GM12878 (cell line): ENCODE data around the gene COQ2. TPM values are rescaled to one million over a fixed set of nuclear protein-coding genes. Genes with fewer than 3 reads are reported as not detected.

Experiments
- ATAC-seq: fragments of 200-7000 bp; cut with Tn5 transposase; 3 replicates; pipeline ENCODE4 v1.9.1; 2020; ENCODE audit warnings: mild to moderate bottlenecking, moderate library complexity
- BruUV-seq: library from RNA; stranded (reverse); fragments of 400-500 nt; replicated peaks from 2 replicates; lab custom pipeline; 2021; lab: Mats Ljungman, UMichigan
- CTCF ChIA-PET: fragments of 300-600 bp; sonication (Branson Sonifier 250); formaldehyde crosslinking; extraction: SDS; loops from one replicate; lab custom pipeline; 2021; ENCODE audit warnings: inconsistent platforms; lab: Yijun Ruan, JAX
- POLR2A ChIA-PET: fragments of 350-600 bp; formaldehyde crosslinking; extraction: SDS; loops from one replicate; lab custom pipeline; 2021; ENCODE audit warnings: inconsistent platforms; lab: Charles Lee
- RAD21 ChIA-PET: fragments of 300-600 bp; sonication (Branson Sonifier 250); formaldehyde crosslinking; loops from one replicate; lab custom pipeline; 2023; ENCODE audit warnings: antibody characterized with exemption; ENCODE audit not compliant: unreplicated experiment; lab: Charles Lee
- SMC1A ChIA-PET: fragments of 300-600 bp; sonication (Branson Sonifier 250); formaldehyde crosslinking; loops from one replicate; lab custom pipeline; 2023; ENCODE audit not compliant: unreplicated experiment, uncharacterized antibody; lab: Charles Lee
- DNase-seq: peaks from one replicate; pipeline ENCODE4 v3.0.0-alpha.2; 2011; ENCODE audit warnings: low read depth, low spot score
- FAIRE-seq: peaks from 3 replicates; lab custom pipeline; 2011; peaks lifted over from hg19 to GRCh38; lab: Jason Lieb, UNC
- H2AFZ ChIP-seq: 2 replicates; pipeline ENCODE4 v1.6.0; 2011; ENCODE audit warnings: low read depth, low read length, control low read depth; ENCODE audit not compliant: control insufficient read depth
- H3K27ac ChIP-seq: 2 replicates; pipeline ENCODE4 v1.5.1; 2011; ENCODE audit warnings: control low read depth; ENCODE audit not compliant: control insufficient read depth, insufficient read depth
- H3K27me3 ChIP-seq, 2 experiments: replicated peaks in 1 of 2; 2 replicates each; pipeline versions ENCODE4 v1.6.0 to v1.6.1; 2011; ENCODE audit warnings: low read length in 1 of 2; ENCODE audit not compliant: control insufficient read depth in 2 of 2, insufficient read depth in 2 of 2
- H3K36me3 ChIP-seq, 2 experiments: 2 replicates each; pipeline ENCODE4 v1.5.1; 2011; ENCODE audit warnings: low read length in 1 of 2; ENCODE audit not compliant: control insufficient read depth in 2 of 2, insufficient read depth in 2 of 2
- H3K4me1 ChIP-seq: 2 replicates; pipeline ENCODE4 v1.6.1; 2011; ENCODE audit warnings: mild to moderate bottlenecking, low read length, moderate library complexity, mixed read lengths; ENCODE audit not compliant: control insufficient read depth, insufficient read depth
- H3K4me2 ChIP-seq: 2 replicates; pipeline ENCODE4 v1.6.0; 2011; ENCODE audit warnings: control low read depth; ENCODE audit not compliant: control insufficient read depth, insufficient read depth
- H3K4me3 ChIP-seq: fragments of 200-600 bp; sonication (generic); 2 replicates; pipeline ENCODE4 v1.5.1; 2016
- H3K79me2 ChIP-seq: 2 replicates; pipeline ENCODE4 v1.6.0; 2011; ENCODE audit warnings: low read length; ENCODE audit not compliant: control insufficient read depth, insufficient read depth
- H3K9ac ChIP-seq: 2 replicates; pipeline ENCODE4 v1.8.0; 2011; ENCODE audit warnings: low read length, control low read depth, mixed read lengths; ENCODE audit not compliant: control insufficient read depth, insufficient read depth
- H3K9me3 ChIP-seq: replicated peaks from 3 replicates; pipeline ENCODE4 v1.5.1; 2011; ENCODE audit warnings: mild to moderate bottlenecking, low read length; ENCODE audit not compliant: control insufficient read depth, insufficient read depth
- H4K20me1 ChIP-seq: 2 replicates; pipeline ENCODE4 v1.6.0; 2011; ENCODE audit not compliant: control insufficient read depth, insufficient read depth
- WGBS: methylation state at CpG from one replicate; pipeline ENCODE4 v1.1.6; 2016; ENCODE audit warnings: low lambda C conversion rate; ENCODE audit not compliant: insufficient replicate concordance, insufficient coverage; ENCODE audit errors: missing lambda C conversion rate; 5-methylcytosine and 5-hydroxymethylcytosine counted together
- in situ Hi-C: fragments of 300-500 bp; cut with MboI; formaldehyde crosslinking; loops from 9 replicates; pipeline ENCODE4 v1.14.3; 2018; ENCODE audit warnings: mixed read lengths
- intact Hi-C: fragments of 100-400 bp; cut with micrococcal nuclease; formaldehyde crosslinking; loops from one replicate; pipeline ENCODE4 v1.14.2; 2022; ENCODE audit not compliant: unreplicated experiment
- polyA plus RNA-seq, 11 experiments: library from polyadenylated mRNA; depleted of rRNA in 4 of 11; unstranded in 6 of 11; stranded (reverse) in 5 of 11; fragments of >200 nt; fragmentation: Nextera tagmentation in 4 of 11; fragmentation: Illumina TruSeq in 1 of 11; extraction: Ambion mirVana in 4 of 11; extraction: Trizol in 1 of 11; gene quantifications; 1 replicate in 1 of 11; 2 replicates in 10 of 11; pipeline versions ENCODE4 v1.2.1 to v1.2.3, GENCODE V29; 2011 to 2016; ENCODE audit warnings: inconsistent platforms in 2 of 11, missing spikeins in 2 of 11, low read depth in 1 of 11
- total RNA-seq, 4 experiments: library from RNA; depleted of rRNA in 3 of 4; stranded (reverse); fragments of >200 nt in 3 of 4; fragmentation: Illumina TruSeq in 1 of 4; extraction: Trizol in 1 of 4; gene quantifications; 2 replicates each; pipeline versions ENCODE4 v1.2.1 to v1.2.3, GENCODE V29; 2013 to 2021
- TF ChIP-seq, protein P1 (sequence below): fragments of 450-650 bp; formaldehyde crosslinking; IDR thresholded peaks from 2 replicates; pipeline ENCODE4 v1.4.0; 2020; ENCODE audit warnings: mild to moderate bottlenecking, moderate library complexity

COQ2 gene
- total and polyA plus RNA-seq, 10 of the 15 experiments (the other 5 are each of a cell fraction or from before 2014, with no cell fraction given), result 5.0 to 46.7 (median 19.1) TPM

DNA sequence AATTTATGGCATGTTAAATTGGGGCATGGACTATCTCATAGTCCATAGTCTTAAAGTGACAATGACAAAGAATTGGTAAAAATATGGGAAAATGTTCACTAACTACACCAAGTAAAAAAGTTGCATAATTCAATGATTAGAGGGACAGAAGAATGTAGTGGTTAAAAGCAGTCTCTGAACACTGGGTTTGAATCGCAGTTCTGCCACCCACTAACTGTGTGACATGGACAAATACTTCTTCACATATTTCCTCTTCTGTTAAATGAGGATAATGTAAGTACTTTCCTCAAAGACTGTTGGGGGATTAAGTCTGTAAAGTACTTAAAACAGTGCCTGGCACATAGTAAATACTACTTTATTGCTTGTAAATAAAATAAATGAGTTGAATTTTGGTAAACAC lies 15.3 kb downstream of the COQ2 start:
- H3K9ac ChIP-seq, result no peak overlapping the region
- ChIA-PET RAD21 (interaction anchor here (1.1 to 5.6 kb wide), 2 partner anchors 12 to 193 kb away, joined by 4 to 54 read pairs; no protein-coding TSS in a partner anchor), POLR2A (no interaction called here), SMC1A (interaction anchor here (1.0 to 3.9 kb wide), 4 partner anchors 9 to 159 kb away, joined by 3 to 30 read pairs (median 6); no protein-coding TSS in a partner anchor), CTCF (interaction anchor here (5.9 kb wide), 1 partner anchor 13 kb away, joined by 80 read pairs; the partner anchor contains the start of gene COQ2)
- intact Hi-C loops, result no loop called here
- in situ Hi-C loops, result no loop called here
- H3K27me3 ChIP-seq, result no peaks in the 10 kb centered on the region
- H3K4me1 ChIP-seq, result peaks cover 38% of the 10 kb centered on the region
- 100% methylated on average over 1 of the region's 1 CpG for WGBS
- FAIRE-seq (no peak), ATAC-seq (no peak), DNase-seq (no peak)
- H3K27ac ChIP-seq, result no peak overlapping the region
- H4K20me1 ChIP-seq, result no peaks in the 10 kb centered on the region
- peaks cover 2 to 17% of the 10 kb centered on the region in 2 experiments for H3K36me3 ChIP-seq
- no peak overlapping the region for H3K4me2 ChIP-seq
- TF ChIP-seq, protein P1, sequence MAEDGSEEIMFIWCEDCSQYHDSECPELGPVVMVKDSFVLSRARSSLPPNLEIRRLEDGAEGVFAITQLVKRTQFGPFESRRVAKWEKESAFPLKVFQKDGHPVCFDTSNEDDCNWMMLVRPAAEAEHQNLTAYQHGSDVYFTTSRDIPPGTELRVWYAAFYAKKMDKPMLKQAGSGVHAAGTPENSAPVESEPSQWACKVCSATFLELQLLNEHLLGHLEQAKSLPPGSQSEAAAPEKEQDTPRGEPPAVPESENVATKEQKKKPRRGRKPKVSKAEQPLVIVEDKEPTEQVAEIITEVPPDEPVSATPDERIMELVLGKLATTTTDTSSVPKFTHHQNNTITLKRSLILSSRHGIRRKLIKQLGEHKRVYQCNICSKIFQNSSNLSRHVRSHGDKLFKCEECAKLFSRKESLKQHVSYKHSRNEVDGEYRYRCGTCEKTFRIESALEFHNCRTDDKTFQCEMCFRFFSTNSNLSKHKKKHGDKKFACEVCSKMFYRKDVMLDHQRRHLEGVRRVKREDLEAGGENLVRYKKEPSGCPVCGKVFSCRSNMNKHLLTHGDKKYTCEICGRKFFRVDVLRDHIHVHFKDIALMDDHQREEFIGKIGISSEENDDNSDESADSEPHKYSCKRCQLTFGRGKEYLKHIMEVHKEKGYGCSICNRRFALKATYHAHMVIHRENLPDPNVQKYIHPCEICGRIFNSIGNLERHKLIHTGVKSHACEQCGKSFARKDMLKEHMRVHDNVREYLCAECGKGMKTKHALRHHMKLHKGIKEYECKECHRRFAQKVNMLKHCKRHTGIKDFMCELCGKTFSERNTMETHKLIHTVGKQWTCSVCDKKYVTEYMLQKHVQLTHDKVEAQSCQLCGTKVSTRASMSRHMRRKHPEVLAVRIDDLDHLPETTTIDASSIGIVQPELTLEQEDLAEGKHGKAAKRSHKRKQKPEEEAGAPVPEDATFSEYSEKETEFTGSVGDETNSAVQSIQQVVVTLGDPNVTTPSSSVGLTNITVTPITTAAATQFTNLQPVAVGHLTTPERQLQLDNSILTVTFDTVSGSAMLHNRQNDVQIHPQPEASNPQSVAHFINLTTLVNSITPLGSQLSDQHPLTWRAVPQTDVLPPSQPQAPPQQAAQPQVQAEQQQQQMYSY (CRISPR knock-in tag), result no peak
- BruUV-seq, result no TSS peak
- no peak overlapping the region for H2AFZ ChIP-seq
- H3K9me3 ChIP-seq, result no peaks in the 10 kb centered on the region
- no peak overlapping the region for H3K4me3 ChIP-seq
- peaks cover under 1% of the 10 kb centered on the region; the same call in 1 of the 2 replicates for H3K79me2 ChIP-seq
